Measurements from ENCODE around the gene LAIR2.

LAIR2 gene

DNA sequence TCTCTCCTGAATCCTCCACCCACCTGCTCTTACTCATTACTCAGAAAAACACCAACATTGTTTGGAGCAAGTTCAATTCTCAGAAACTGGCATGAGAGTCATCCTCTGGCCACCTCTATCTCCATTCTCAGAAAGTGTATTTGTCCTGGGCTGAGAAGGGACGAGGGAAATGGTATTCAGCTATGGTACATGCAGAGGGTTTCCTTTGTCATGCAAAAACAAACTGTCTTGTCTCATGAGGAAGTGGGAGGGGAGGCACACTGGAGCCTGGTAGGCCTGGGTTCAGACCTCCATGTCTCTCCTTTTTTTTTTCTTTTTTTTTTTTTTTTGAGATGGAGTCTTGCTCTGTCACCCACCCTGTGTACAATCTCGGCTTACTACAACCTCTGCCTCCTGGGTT, 39.1 kb downstream of the LAIR2 start:
- no peak for DNase-seq (ENCODE audit: low read depth)
- TF ChIP-seq, protein P1, sequence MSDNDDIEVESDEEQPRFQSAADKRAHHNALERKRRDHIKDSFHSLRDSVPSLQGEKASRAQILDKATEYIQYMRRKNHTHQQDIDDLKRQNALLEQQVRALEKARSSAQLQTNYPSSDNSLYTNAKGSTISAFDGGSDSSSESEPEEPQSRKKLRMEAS (IDR thresholded peaks at IDR 0.05; ENCODE audit: low read depth, low read length) = no peak
- TF ChIP-seq MYC (IDR thresholded peaks at IDR 0.05; ENCODE audit: low read depth, low read length) (no peak), POLR2A (IDR thresholded peaks at IDR 0.05; ENCODE audit: extremely low read depth, insufficient read length) (no peak), CTCF (IDR thresholded peaks at IDR 0.05; ENCODE audit: low read depth, low read length) (no peak)
- no peak overlapping the region for H3K4me3 ChIP-seq (ENCODE audit: low read depth, low read length)

- no peak for TF ChIP-seq POLR2A (IDR thresholded peaks at IDR 0.05; ENCODE audit: extremely low read depth, insufficient read length)
- TF ChIP-seq MYC (IDR thresholded peaks at IDR 0.05; ENCODE audit: low read depth, low read length) = no peak
- TF ChIP-seq, protein P1 (IDR thresholded peaks at IDR 0.05; ENCODE audit: low read depth, low read length) = no peak
- no peak for TF ChIP-seq CTCF (IDR thresholded peaks at IDR 0.05; ENCODE audit: low read depth, low read length)
- DNase-seq (ENCODE audit: low read depth) = no peak
- H3K4me3 ChIP-seq (ENCODE audit: low read depth, low read length) = no peak overlapping the region
These were observed 46.2 kb downstream of the LAIR2 start for GRCh38 chr19:54548806-54549205.

DNA sequence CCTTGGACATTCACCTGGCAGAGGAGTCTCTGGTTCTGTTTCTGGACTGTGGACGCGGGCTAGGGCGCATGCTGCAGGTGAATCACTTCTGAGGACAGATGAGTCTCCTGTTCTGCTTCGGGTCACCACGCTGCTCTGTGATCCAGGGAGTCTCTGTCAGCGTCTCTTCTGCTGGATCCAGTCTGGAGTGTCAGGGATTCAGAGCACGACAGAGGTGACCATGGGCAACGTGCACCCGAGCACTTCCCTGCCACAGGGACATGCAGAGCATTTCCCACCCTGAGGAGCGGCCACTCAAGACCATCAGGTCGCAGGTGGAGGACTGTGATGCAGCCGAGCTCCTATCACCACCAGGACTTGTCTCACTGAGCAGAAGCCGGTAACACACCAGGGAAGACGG, 46.6 kb downstream of the LAIR2 start:
- DNase-seq (ENCODE audit: low read depth) = no peak
- TF ChIP-seq POLR2A (IDR thresholded peaks at IDR 0.05; ENCODE audit: extremely low read depth, insufficient read length) = no peak
- no peak for TF ChIP-seq MYC (IDR thresholded peaks at IDR 0.05; ENCODE audit: low read depth, low read length)
- TF ChIP-seq CTCF (IDR thresholded peaks at IDR 0.05; ENCODE audit: low read depth, low read length) = no peak
- TF ChIP-seq, protein P1 (IDR thresholded peaks at IDR 0.05; ENCODE audit: low read depth, low read length) = no peak
- no peak overlapping the region for H3K4me3 ChIP-seq (ENCODE audit: low read depth, low read length)

DNA sequence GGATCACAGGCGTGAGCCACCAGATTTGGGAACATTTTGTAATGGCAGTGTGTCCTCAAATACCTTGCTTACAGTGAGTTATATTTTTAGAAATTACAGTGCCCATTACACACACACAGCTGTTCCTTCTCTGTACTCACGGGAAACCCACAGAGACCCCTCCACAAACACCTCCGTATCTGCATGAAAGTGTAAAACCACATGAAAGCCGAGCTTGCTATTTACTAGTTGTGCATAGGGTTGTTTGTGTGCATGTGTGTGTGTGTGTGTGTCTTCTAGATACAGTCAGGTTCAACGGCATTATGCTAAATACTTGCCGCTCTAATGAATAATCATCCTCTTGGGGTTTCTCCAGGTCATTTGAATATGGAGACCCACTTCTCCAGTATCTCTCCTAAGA, 48.7 kb downstream of the LAIR2 start:
- TF ChIP-seq CTCF (IDR thresholded peaks at IDR 0.05; ENCODE audit: low read depth, low read length) = no peak
- TF ChIP-seq POLR2A (IDR thresholded peaks at IDR 0.05; ENCODE audit: extremely low read depth, insufficient read length) = no peak
- TF ChIP-seq, protein P1 (IDR thresholded peaks at IDR 0.05; ENCODE audit: low read depth, low read length) = no peak
- TF ChIP-seq MYC (IDR thresholded peaks at IDR 0.05; ENCODE audit: low read depth, low read length) = no peak
- DNase-seq (ENCODE audit: low read depth) = no peak

GRCh38 chr19:54551950-54552912, 49.6 kb downstream of the LAIR2 start:
- H3K4me3 ChIP-seq (ENCODE audit: low read depth, low read length) = no peak overlapping the region
- peak; percentile 70 for DNase-seq (ENCODE audit: low read depth)
- no peak for TF ChIP-seq MYC (IDR thresholded peaks at IDR 0.05; ENCODE audit: low read depth, low read length)
- TF ChIP-seq, protein P1 (IDR thresholded peaks at IDR 0.05; ENCODE audit: low read depth, low read length) = peak; percentile 78
- no peak for TF ChIP-seq CTCF (IDR thresholded peaks at IDR 0.05; ENCODE audit: low read depth, low read length)
- no peak for TF ChIP-seq POLR2A (IDR thresholded peaks at IDR 0.05; ENCODE audit: extremely low read depth, insufficient read length)

More for the DNA sequence above, 48.7 kb downstream of the LAIR2 start:
- H3K4me3 ChIP-seq (ENCODE audit: low read depth, low read length) = no peak overlapping the region

Data from NB4 (cell line).